Measurements from ENCODE around the gene SLC9A9. TPM values are rescaled to one million over a fixed set of nuclear protein-coding genes. Genes with fewer than 3 reads are reported as not detected.
A peak's percentile ranks its signal among the peaks of the same experiment; 100 is the strongest.

Gene SLC9A9
- total RNA-seq, 1 experiment from 2014 or later = 0.45 TPM

- DNase-seq (ENCODE audit: low read depth, low spot score) = no peak
- in situ Hi-C loops (cut with HindIII; ENCODE audit: low pct_unique_long_range_greater_than_20kb, low sequenced_read_pairs) = no loop called here
Measured at GRCh38 chr3:143791386-143791785, 56.9 kb downstream of the SLC9A9 start.

DNA sequence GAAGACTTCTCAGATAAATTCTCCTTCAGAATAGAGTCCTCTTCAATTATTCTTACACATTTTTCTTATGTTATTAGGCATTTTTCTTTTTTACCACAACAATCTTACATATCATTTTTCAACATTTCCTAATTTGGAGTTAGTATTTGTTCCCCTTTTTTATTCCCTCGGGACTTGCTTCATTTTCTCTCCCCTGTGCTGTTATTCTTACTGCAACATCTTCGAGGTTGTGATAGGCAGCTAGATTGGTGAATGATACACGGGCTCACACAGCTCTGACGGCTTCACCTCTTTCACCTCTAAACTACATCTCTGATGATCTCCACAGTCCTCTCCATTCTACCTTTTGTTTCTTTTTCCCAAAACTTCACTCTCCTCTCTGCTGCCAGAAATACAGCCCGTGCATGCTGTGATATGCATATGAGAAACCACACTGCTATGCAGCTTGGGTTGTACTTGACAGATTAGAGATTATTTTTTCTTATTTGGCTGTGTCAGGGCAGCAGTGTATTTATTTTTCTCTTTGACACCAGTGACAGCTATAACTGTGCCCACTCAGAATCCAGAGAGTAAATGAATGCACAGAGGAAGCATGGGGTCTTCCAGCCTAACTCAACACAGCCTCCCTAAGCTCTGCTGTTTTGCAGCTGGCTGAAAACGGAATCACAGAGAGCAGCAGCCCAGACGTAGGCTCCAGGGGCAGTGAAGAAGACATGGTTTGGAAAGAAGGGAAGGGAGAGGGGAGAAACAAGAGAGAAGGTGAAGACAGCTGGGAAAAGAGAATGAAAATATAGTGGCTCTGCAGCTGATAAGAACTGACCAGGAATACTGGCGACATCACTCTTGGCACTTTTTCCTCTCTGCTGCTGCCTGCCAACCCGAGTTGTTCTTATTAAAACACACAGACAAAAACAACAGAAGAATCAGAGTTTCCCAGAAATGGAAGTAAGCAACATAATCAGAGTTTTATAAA, 61.8 kb downstream of the SLC9A9 start:
- in situ Hi-C loops (cut with HindIII; ENCODE audit: low pct_unique_long_range_greater_than_20kb, low sequenced_read_pairs) = no loop called here
- no peak for DNase-seq (ENCODE audit: low read depth, low spot score)

GRCh38 chr3:143784446-143784845, 63.8 kb downstream of the SLC9A9 start:
- no peak for DNase-seq (ENCODE audit: low read depth, low spot score)
- in situ Hi-C loops (cut with HindIII; ENCODE audit: low pct_unique_long_range_greater_than_20kb, low sequenced_read_pairs) = no loop called here

- in situ Hi-C loops (cut with HindIII; ENCODE audit: low pct_unique_long_range_greater_than_20kb, low sequenced_read_pairs) = no loop called here
Measured at GRCh38 chr3:143783851-143784370, 64.4 kb downstream of the SLC9A9 start.

GRCh38 chr3:143775459-143775858, 72.8 kb downstream of the SLC9A9 start:
- peak; percentile 65 for DNase-seq (ENCODE audit: low read depth, low spot score)
- in situ Hi-C loops (cut with HindIII; ENCODE audit: low pct_unique_long_range_greater_than_20kb, low sequenced_read_pairs) = no loop called here

More at GRCh38 chr3:143783851-143784370, 64.4 kb downstream of the SLC9A9 start:
- DNase-seq (ENCODE audit: low read depth, low spot score) = no peak

DNA sequence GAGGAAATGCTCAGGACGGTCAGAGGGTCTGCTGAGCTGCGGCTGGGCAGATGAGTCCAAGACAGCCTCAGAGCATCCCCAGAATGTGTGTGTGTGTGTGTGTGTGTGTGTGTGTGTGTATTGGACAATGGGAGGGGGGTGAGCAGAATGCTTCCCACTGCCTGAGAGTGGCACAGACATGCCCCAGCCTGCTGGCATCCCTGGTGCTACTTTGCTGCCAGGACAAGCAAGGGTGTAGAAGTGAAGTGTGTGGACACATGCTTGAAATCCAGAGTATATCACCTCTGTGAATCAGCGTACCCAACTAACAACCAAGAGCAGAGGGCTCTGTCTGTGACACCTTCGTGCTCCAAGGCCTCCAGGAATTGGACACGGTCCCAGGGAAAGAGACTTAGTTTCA, 76.3 kb downstream of the SLC9A9 start:
- no peak for DNase-seq (ENCODE audit: low read depth, low spot score)
- in situ Hi-C loops (cut with HindIII; ENCODE audit: low pct_unique_long_range_greater_than_20kb, low sequenced_read_pairs) = no loop called here

GRCh38 chr3:143771258-143771657, 77.0 kb downstream of the SLC9A9 start:
- in situ Hi-C loops (cut with HindIII; ENCODE audit: low pct_unique_long_range_greater_than_20kb, low sequenced_read_pairs) = no loop called here
- no peak for DNase-seq (ENCODE audit: low read depth, low spot score)

DNA sequence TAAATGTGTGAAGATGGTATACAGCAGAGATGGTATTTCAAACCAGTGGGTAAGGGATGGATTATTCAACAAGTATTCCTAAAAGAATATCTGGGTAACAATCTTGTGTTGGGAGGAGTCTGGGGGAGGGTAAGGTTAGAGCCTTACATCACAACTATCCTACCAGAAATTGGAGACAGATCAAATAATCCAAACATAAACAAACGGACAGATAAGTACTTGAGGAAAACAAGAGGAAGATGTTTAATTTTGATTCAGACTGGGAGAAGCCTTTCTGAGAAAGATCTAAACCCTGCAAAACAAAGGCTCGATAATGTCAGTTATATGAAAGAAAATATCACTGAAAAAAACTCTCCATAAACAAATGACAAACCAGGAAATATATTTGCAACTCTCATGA, 77.9 kb downstream of the SLC9A9 start:
- in situ Hi-C loops (cut with HindIII; ENCODE audit: low pct_unique_long_range_greater_than_20kb, low sequenced_read_pairs) = no loop called here
- DNase-seq (ENCODE audit: low read depth, low spot score) = no peak

DNA sequence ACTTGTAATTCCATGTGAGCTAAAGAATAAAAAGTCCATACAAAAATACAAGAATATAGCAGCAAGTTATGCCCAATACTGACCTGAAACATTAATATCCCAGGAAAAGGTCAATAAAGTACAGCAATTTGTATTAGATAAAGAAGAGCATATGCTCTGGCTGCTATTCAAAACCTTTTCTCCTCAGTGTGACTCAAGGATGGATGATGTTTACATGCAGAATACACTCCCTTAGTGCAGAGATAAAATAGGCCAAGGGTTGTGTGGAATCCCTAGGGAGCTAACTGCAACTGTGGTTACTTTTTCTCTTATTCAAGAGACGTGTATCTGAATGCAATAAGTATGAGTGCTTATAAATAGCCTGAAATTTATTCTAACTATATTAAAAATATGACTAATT, 78.7 kb downstream of the SLC9A9 start:
- in situ Hi-C loops (cut with HindIII; ENCODE audit: low pct_unique_long_range_greater_than_20kb, low sequenced_read_pairs) = no loop called here
- peak; percentile 7 for DNase-seq (ENCODE audit: low read depth, low spot score)

DNA sequence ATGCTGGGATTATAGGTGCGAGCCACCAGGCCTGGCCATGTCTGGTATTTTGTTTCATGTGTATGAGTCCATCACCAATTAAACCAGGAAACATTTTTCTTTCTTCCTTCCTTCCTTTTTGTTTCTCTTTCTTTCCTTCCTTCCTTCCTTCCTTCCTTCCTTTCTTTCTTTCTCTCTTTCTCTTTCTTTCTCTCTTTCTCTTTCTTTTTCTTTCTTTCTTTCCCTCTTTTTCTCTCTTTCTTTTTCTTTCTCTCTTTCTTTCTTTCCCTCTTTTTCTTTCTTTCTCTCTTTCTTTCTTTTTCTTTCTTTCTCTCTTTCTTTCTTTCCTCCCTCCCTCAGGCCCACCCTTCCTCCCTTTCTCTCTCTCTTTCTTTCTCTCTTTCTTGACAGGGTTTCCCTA, 83.4 kb downstream of the SLC9A9 start:
- in situ Hi-C loops (cut with HindIII; ENCODE audit: low pct_unique_long_range_greater_than_20kb, low sequenced_read_pairs) = no loop called here
- no peak for DNase-seq (ENCODE audit: low read depth, low spot score)

GRCh38 chr3:143763564-143764162, 84.6 kb downstream of the SLC9A9 start:
- DNase-seq (ENCODE audit: low read depth, low spot score) = peak; percentile 33
- in situ Hi-C loops (cut with HindIII; ENCODE audit: low pct_unique_long_range_greater_than_20kb, low sequenced_read_pairs) = no loop called here

DNA sequence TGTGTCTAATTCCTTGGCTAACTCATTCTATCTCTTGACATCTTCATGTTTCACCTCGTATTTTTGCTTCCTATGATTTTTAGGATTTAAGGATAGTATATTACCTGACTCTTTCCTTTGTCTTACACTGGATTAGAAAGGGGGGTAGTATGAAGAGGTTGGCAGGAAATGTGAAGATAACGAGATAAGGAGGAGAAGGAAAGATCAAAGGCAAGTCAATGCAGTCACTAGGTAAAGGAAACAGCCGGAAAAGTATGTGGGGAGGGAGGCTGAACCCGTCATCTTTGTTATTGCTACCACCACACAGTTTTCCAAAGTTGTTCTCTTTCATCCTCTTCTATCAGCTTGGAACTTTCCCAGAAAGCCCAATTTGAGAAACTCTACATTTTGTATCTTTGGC, 90.6 kb downstream of the SLC9A9 start:
- DNase-seq (ENCODE audit: low read depth, low spot score) = no peak
- in situ Hi-C loops (cut with HindIII; ENCODE audit: low pct_unique_long_range_greater_than_20kb, low sequenced_read_pairs) = no loop called here

DNA sequence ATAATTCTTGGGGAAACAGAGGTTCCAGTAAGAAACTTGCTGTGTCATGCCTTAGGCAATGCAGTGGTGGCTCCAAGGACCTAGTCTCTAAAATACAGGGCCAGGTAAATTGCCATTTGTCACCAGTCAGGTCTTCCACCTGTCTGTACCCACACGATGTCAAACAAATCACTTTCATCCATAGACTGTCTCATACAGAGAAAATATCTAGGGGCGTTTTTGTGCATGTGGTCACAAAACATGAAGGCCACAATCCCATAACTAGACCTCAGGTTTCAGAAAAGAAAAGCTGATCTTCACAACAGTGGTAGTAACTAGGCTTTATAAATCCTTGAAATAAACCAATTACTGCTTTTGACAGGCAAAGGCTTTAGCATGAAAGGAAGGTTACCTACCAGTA, 92.3 kb downstream of the SLC9A9 start:
- DNase-seq (ENCODE audit: low read depth, low spot score) = no peak
- in situ Hi-C loops (cut with HindIII; ENCODE audit: low pct_unique_long_range_greater_than_20kb, low sequenced_read_pairs) = no loop called here

GRCh38 chr3:143754090-143754489, 94.2 kb downstream of the SLC9A9 start:
- DNase-seq (ENCODE audit: low read depth, low spot score) = no peak
- in situ Hi-C loops (cut with HindIII; ENCODE audit: low pct_unique_long_range_greater_than_20kb, low sequenced_read_pairs) = no loop called here

DNA sequence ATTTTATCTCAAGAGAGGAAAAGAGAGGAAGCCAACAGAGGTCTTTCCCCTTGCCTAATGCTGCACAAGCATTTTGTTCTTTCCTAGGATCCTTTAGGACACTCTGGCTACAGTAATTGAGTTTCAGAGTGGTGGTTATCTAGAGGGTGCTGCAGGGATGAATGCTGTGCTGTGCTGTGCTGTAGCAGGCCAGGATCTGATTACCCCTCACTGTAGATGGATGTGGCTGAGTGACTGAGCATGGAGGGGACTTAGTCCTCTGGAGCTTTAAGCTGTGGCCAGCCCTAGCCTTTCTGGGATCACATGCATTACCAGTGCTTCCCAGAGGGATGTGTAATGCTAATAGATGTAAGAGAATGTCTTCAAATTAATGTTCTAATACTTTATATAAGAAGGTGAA, 94.8 kb downstream of the SLC9A9 start:
- no peak for DNase-seq (ENCODE audit: low read depth, low spot score)
- in situ Hi-C loops (cut with HindIII; ENCODE audit: low pct_unique_long_range_greater_than_20kb, low sequenced_read_pairs) = no loop called here

GRCh38 chr3:143753006-143753405, 95.3 kb downstream of the SLC9A9 start:
- DNase-seq (ENCODE audit: low read depth, low spot score) = no peak
- in situ Hi-C loops (cut with HindIII; ENCODE audit: low pct_unique_long_range_greater_than_20kb, low sequenced_read_pairs) = no loop called here

GRCh38 chr3:143751643-143752178, 96.6 kb downstream of the SLC9A9 start:
- no peak for DNase-seq (ENCODE audit: low read depth, low spot score)
- in situ Hi-C loops (cut with HindIII; ENCODE audit: low pct_unique_long_range_greater_than_20kb, low sequenced_read_pairs) = no loop called here

DNA sequence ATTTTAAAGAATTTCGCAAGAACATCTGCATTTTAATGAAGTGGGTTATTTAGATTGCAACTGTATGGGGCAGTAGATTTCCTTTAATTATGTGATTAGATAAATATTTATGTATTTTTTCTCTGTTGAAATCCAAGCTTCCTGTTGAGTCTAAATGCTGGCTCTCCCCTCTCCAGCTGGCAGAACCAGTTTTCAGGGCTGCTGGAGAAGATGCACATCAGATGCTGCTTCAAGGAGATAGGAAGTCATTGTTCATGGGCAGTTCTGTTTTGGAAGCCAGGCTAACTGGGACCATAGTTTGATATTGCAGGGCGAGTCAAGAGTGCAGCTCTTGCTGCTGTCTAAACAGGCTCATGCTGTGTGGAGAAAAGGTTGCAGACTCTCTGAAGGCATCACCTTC, 97.4 kb downstream of the SLC9A9 start:
- DNase-seq (ENCODE audit: low read depth, low spot score) = no peak
- in situ Hi-C loops (cut with HindIII; ENCODE audit: low pct_unique_long_range_greater_than_20kb, low sequenced_read_pairs) = no loop called here
